RWPE1 (cell line): ENCODE results near the gene UBE2F.
A peak's percentile ranks its signal among the peaks of the same experiment; 100 is the strongest.

Experiments
- CTCF ChIA-PET: fragments of 350-600 bp; sonication (Branson Sonifier 250); formaldehyde crosslinking; extraction: SDS; loops from one replicate; lab custom pipeline; 2021; lab: Yijun Ruan, JAX
- POLR2A ChIA-PET: fragments of 400-600 bp; formaldehyde crosslinking; extraction: SDS; loops from one replicate; lab custom pipeline; 2020; ENCODE audit warnings: antibody characterized with exemption; ENCODE audit not compliant: low non-redundant PET; lab: Yijun Ruan, JAX
- DNase-seq: peaks from one replicate; pipeline ENCODE4 v3.0.0; 2012; ENCODE audit warnings: low spot score
- H3K27ac ChIP-seq: fragments of 450-650 bp; 2 replicates; pipeline ENCODE4 v1.5.1; 2017
- TF ChIP-seq, protein P1 (sequence below): fragments of 450-650 bp; conservative IDR thresholded peaks from 2 replicates; pipeline ENCODE4 v1.5.1; 2017; ENCODE audit warnings: low read depth, mild to moderate bottlenecking

Gene UBE2F

DNA sequence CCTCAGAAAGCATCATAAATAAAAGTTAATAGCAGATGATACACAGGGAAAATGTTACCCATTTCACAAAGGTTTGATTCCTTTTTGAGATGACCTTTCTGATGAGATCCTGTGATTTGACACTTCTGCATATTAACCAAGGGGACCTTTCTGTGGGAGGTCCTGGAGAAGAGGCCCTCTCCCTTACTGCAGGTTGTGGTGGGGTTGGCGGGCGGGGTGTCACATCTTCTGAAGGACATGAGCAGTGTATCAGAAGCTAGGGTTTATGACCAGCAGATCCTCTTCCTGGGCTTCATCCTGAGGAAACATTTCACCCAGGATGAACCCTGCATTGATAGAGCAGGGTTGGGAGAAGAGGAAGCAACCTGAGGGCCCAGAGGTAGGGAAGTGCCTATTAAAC lies 56.8 kb downstream of the UBE2F start:
- TF ChIP-seq, protein P1, sequence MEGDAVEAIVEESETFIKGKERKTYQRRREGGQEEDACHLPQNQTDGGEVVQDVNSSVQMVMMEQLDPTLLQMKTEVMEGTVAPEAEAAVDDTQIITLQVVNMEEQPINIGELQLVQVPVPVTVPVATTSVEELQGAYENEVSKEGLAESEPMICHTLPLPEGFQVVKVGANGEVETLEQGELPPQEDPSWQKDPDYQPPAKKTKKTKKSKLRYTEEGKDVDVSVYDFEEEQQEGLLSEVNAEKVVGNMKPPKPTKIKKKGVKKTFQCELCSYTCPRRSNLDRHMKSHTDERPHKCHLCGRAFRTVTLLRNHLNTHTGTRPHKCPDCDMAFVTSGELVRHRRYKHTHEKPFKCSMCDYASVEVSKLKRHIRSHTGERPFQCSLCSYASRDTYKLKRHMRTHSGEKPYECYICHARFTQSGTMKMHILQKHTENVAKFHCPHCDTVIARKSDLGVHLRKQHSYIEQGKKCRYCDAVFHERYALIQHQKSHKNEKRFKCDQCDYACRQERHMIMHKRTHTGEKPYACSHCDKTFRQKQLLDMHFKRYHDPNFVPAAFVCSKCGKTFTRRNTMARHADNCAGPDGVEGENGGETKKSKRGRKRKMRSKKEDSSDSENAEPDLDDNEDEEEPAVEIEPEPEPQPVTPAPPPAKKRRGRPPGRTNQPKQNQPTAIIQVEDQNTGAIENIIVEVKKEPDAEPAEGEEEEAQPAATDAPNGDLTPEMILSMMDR: no peak
- ChIA-PET CTCF (no interaction called here), POLR2A (no interaction called here)
- no peak overlapping the region for H3K27ac ChIP-seq
- DNase-seq: no peak

DNA sequence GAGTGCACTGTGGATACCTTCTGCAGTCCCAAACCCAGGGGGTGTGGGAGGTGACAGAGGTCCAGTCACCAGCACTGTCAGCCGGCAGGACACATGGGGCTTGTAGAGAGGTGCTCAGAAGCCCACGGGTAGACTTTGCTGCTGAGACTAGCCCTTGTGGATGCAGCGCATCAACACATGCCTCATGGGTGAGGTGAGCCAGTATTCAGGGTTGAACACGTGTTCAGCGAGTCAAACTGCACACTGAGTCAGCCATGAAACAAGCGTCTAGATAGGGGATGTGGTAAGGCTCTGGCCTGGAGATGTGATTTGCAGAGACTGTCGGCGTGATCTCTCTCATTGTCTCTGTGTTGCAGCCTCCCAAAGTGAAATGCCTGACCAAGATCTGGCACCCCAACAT lies 58.2 kb downstream of the UBE2F start:
- peak overlapping the region; percentile 7; the same call in 1 of the 2 replicates for H3K27ac ChIP-seq
- ChIA-PET CTCF (interaction anchor here (0.9 kb wide), 1 partner anchor 166 kb away, joined by 4 read pairs; no protein-coding TSS in a partner anchor), POLR2A (no interaction called here)
- no peak for DNase-seq
- TF ChIP-seq, protein P1: no peak

DNA sequence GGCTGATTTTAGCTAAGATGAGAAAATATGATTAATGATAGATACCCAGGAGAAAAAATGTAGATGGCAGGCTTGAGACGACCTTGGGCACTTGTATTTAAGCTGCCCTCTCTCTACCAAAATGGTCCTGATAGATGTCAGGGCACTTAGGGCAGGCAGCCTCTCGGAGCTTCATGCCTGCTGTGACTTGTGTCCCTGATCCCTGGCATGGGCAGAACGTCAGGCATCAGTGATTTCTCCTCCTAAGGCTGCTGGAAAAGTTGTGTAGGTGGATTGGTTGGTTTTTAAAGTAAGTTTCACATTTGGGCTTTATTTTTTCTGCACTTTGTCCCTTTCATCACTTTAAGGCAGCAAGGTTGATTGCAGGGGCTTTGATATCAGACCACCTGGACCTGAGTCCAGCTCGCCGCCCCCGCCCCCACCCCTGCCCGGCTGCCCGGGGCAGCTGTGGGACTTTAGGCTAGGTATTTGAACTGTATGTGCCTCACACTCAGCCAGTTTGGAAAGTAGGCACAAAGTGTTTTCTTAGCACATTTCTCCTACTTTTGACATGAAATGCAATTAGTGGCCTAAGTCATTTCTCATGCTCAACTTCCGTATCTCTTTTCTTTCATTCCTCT lies 59.0 kb downstream of the UBE2F start:
- POLR2A ChIA-PET: no interaction called here
- TF ChIP-seq, protein P1: no peak
- DNase-seq: no peak
- no peak overlapping the region for H3K27ac ChIP-seq
- CTCF ChIA-PET: interaction anchor here (0.9 kb wide), 1 partner anchor 167 kb away, joined by 4 read pairs; no protein-coding TSS in a partner anchor

GRCh38 chr2:238027058-238027457 lies 60.2 kb downstream of the UBE2F start:
- no peak for DNase-seq
- CTCF ChIA-PET: no interaction called here
- POLR2A ChIA-PET: no interaction called here
- TF ChIP-seq, protein P1: no peak
- no peak overlapping the region for H3K27ac ChIP-seq

- ChIA-PET POLR2A (no interaction called here), CTCF (no interaction called here)
- peak overlapping the region; percentile 12; the same call in 1 of the 2 replicates for H3K27ac ChIP-seq
- DNase-seq: no peak
- TF ChIP-seq, protein P1: no peak
Measured at GRCh38 chr2:238027591-238028415, 61.0 kb downstream of the UBE2F start.

GRCh38 chr2:238029853-238030252 lies 63.0 kb downstream of the UBE2F start:
- DNase-seq: no peak
- no peak overlapping the region for H3K27ac ChIP-seq
- CTCF ChIA-PET: interaction anchor here (0.6 kb wide), 2 partner anchors 53 to 160 kb away, joined by 3 to 4 read pairs; no protein-coding TSS in a partner anchor
- POLR2A ChIA-PET: no interaction called here
- TF ChIP-seq, protein P1: no peak
